Spleen (tissue), 11 donors: ENCODE measurements around the gene PHF21B. TPM values are rescaled to one million over a fixed set of nuclear protein-coding genes. Genes with fewer than 3 reads are reported as not detected.

Source experiments
- DNase-seq: peaks from one replicate; pipeline ENCODE4 v3.0.0-alpha.2; 2020
- H3K27ac ChIP-seq, 8 donors: fragments of 200-600 bp; sonication (generic) in 7 of 8; 1 replicate in 4 of 8; 2 replicates in 4 of 8; pipeline versions ENCODE4 v1.5.0 to v1.8.0; 2016 to 2021; ENCODE audit warnings: inconsistent platforms in 4 of 8, mild to moderate bottlenecking in 4 of 8, moderate library complexity in 1 of 8
- H3K27me3 ChIP-seq, 7 donors: fragments of 200-600 bp; sonication (generic) in 6 of 7; replicated peaks in 1 of 7; 1 replicate in 4 of 7; 2 replicates in 3 of 7; pipeline versions ENCODE4 v1.5.0 to v1.8.0; 2016 to 2021; ENCODE audit warnings: inconsistent platforms in 3 of 7, mild to moderate bottlenecking in 1 of 7
- H3K36me3 ChIP-seq, 6 donors: fragments of 200-600 bp; sonication (generic) in 5 of 6; 1 replicate in 4 of 6; 2 replicates in 2 of 6; pipeline versions ENCODE4 v1.5.0 to v1.8.0; 2016 to 2021; ENCODE audit warnings: inconsistent platforms in 2 of 6
- H3K4me1 ChIP-seq, 6 donors: fragments of 200-600 bp; sonication (generic) in 5 of 6; 1 replicate in 3 of 6; 2 replicates in 3 of 6; pipeline versions ENCODE4 v1.5.0 to v1.8.0; 2016 to 2021; ENCODE audit warnings: inconsistent platforms in 3 of 6
- H3K4me3 ChIP-seq, 8 donors: fragments of 200-600 bp; sonication (generic) in 7 of 8; 1 replicate in 4 of 8; 2 replicates in 4 of 8; pipeline versions ENCODE4 v1.5.0 to v1.8.0; 2016 to 2021; ENCODE audit warnings: inconsistent platforms in 4 of 8, mild to moderate bottlenecking in 4 of 8, moderate library complexity in 2 of 8
- H3K9me3 ChIP-seq, 8 donors: fragments of 200-600 bp; sonication (generic) in 7 of 8; 1 replicate in 4 of 8; 2 replicates in 4 of 8; pipeline versions ENCODE4 v1.5.0 to v1.8.0; 2016 to 2021; ENCODE audit warnings: inconsistent platforms in 4 of 8
- POLR2A ChIP-seq, 3 donors: fragments of 450-650 bp; IDR thresholded peaks; one replicate each; pipeline ENCODE4 v1.5.1; 2017; ENCODE audit warnings: antibody characterized with exemption in 3 of 3, mild to moderate bottlenecking in 1 of 3
- POLR2AphosphoS5 ChIP-seq, 3 donors: sonication (generic); formaldehyde crosslinking; IDR thresholded peaks; one replicate each; pipeline ENCODE4 v1.5.1; 2017; ENCODE audit warnings: antibody characterized with exemption in 3 of 3
- WGBS, 5 donors: extraction: QIAGEN DNeasy Blood & Tissue Kit in 3 of 5; methylation state at CpG; one replicate each; pipeline versions ENCODE4 v1.1.5 to v1.1.7; 2013 to 2018; 5-methylcytosine and 5-hydroxymethylcytosine counted together
- intact Hi-C: fragments of 100-400 bp; cut with DNase I; formaldehyde crosslinking; loops from one replicate; pipeline ENCODE4 v1.15.0; 2023; ENCODE audit warnings: low total_unique reads
- polyA plus RNA-seq, 3 donors: library from polyadenylated mRNA; stranded (reverse); fragments of 200-250 nt; gene quantifications; one replicate each; pipeline ENCODE4 v1.2.1, GENCODE V29; 2013
- total RNA-seq, 7 donors: library from RNA; depleted of rRNA in 3 of 7; stranded (reverse); fragments of >200 nt in 3 of 7; fragmentation: NEBNext Ultra II Directional in 4 of 7; extraction: Animal tissue kit (Norgen Biotek cat#: 25700) in 4 of 7; gene quantifications; one replicate each; pipeline versions ENCODE4 v1.1.0 to v1.2.1, GENCODE V29; 2016 to 2021
- TF ChIP-seq, protein P1 (sequence below), 11 experiments: fragments of 200-600 bp in 7 of 11; fragments of 450-650 bp in 4 of 11; sonication (generic) in 4 of 11; IDR thresholded peaks in 8 of 11; conservative IDR thresholded peaks in 3 of 11; 1 replicate in 7 of 11; 2 replicates in 4 of 11; pipeline versions ENCODE4 v1.4.0 to v1.8.0; 2016 to 2021; ENCODE audit warnings: antibody characterized with exemption in 11 of 11, inconsistent platforms in 4 of 11, mild to moderate bottlenecking in 1 of 11
- donor health status: healthy with polysubstance abuse.
- donor health status: DM: no; HTN: no; CAD: no; lungs with moderate emphysema.
- donor health status: DM: no; HTN: no; CAD: no.
- donor health status: Bipolar disorder and iron deficiency.
- donor health status: healthy.
- donor health status: DM: no; HTN: no; CAD: no.
- donor health status: DM: yes; HTN: yes; CAD: no.

Gene PHF21B
- total and polyA plus RNA-seq, 10 donors: 0.03 to 0.46 (median 0.09) TPM; not detected in 4

DNA sequence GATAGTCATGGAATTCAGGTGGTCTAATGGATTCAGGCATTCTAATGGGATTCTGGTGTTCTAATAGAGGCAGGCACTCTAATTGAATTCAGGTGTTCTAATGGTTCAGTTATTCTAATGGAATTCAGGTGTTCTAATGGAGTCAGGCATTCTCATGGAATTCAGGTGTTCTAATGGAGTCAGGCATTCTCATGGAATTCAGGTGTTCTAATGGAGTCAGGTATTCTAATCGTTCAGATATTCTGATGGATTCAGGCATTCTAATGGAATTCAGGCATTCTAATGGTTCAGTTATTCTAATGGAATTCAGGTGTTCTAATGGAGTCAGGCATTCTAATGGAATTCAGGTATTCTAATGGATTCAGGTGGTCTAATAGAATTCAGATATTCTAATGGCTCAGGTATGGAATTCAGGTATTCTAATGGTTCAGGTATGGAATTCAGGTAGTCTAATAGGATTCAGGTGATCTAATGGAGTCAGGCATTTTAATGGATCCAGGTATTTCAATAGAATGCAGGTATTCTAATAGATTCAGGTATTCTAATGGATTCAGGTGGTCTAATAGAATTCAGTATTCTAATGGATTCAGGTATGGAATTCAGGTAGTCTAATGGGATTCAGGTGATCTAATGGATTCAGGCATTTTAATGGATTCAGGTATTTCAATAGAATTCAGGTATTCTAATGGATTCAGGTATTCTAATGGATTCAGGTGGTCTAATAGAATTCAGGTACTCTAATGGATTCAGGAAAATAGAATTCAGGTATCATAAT lies 22.0 kb upstream of the PHF21B start:
- Histone ChIP-seq H3K27ac (no peak overlapping the region), H3K4me1 (no peaks in the 10 kb centered on the region), H3K27me3 (peaks cover 0 to 79% (median 0%) of the 10 kb centered on the region in 7 donors), H3K4me3 (no peak overlapping the region), H3K9me3 (no peaks in the 10 kb centered on the region), H3K36me3 (no peaks in the 10 kb centered on the region)
- intact Hi-C loops: no loop called here
- TF ChIP-seq POLR2A (IDR thresholded peaks at IDR 0.05): no peak
- TF ChIP-seq, protein P1, sequence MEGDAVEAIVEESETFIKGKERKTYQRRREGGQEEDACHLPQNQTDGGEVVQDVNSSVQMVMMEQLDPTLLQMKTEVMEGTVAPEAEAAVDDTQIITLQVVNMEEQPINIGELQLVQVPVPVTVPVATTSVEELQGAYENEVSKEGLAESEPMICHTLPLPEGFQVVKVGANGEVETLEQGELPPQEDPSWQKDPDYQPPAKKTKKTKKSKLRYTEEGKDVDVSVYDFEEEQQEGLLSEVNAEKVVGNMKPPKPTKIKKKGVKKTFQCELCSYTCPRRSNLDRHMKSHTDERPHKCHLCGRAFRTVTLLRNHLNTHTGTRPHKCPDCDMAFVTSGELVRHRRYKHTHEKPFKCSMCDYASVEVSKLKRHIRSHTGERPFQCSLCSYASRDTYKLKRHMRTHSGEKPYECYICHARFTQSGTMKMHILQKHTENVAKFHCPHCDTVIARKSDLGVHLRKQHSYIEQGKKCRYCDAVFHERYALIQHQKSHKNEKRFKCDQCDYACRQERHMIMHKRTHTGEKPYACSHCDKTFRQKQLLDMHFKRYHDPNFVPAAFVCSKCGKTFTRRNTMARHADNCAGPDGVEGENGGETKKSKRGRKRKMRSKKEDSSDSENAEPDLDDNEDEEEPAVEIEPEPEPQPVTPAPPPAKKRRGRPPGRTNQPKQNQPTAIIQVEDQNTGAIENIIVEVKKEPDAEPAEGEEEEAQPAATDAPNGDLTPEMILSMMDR (IDR thresholded peaks at IDR 0.05 in 8 of 11, conservative IDR thresholded peaks at IDR 0.05 in 3 of 11): no peak
- TF ChIP-seq POLR2AphosphoS5 (IDR thresholded peaks at IDR 0.05): no peak
- 80 to 91% (median 83%) methylated on average over 1 of the region's 1 CpG for WGBS, 5 donors
- no peak for DNase-seq

DNA sequence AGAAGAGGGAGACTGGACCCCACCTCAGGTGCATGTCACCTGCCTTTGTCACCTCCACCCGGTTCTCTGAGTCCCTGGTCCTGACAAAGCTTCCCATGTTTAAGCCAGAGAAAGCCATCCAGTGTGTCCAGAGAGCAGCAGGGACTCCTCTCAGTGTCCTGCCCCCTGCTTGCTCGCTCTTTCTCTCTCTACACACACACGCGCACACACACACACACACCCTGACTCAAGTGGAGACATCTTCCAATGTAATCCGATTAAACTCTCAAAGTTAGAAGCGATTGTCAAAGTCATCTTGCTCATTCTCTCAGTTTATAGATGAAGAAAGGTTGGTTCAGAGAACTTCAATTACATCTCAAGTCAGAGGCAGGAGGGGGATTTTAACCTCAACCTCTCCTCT lies 19.7 kb upstream of the PHF21B start:
- WGBS, 5 donors: 79 to 90% (median 81%) methylated on average over 6 of the region's 6 CpGs
- no peak for TF ChIP-seq POLR2AphosphoS5 (IDR thresholded peaks at IDR 0.05)
- TF ChIP-seq, protein P1 (IDR thresholded peaks at IDR 0.05 in 8 of 11, conservative IDR thresholded peaks at IDR 0.05 in 3 of 11): no peak
- TF ChIP-seq POLR2A (IDR thresholded peaks at IDR 0.05): no peak
- DNase-seq: no peak
- Histone ChIP-seq H3K4me1 (no peaks in the 10 kb centered on the region), H3K27me3 (peaks cover 0 to 65% (median 0%) of the 10 kb centered on the region in 7 donors), H3K27ac (no peak overlapping the region), H3K4me3 (no peak overlapping the region), H3K36me3 (no peaks in the 10 kb centered on the region), H3K9me3 (no peaks in the 10 kb centered on the region)
- intact Hi-C loops: no loop called here

DNA sequence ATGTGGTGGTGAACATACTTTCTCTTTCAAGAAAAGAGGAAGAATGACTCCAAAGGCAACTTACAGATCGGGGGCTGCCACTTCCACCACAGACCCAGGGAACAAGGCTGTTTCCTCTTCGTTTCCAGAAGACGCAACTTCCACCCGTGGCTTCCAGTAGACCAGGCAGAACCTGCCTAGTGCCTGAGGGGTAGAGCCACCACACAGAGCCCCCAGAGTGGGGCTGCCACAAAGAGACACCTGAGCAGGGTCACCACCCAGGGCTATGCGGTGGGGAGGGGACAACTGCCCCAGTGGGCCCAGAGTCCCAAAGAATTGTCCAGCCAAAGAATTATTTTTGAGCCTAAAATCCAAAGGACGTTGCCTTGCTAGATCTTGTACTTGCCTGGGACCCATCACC lies 16.7 kb upstream of the PHF21B start:
- no peak overlapping the region for H3K4me3 ChIP-seq
- TF ChIP-seq POLR2AphosphoS5 (IDR thresholded peaks at IDR 0.05) (no peak), POLR2A (IDR thresholded peaks at IDR 0.05) (no peak)
- TF ChIP-seq, protein P1 (IDR thresholded peaks at IDR 0.05 in 8 of 11, conservative IDR thresholded peaks at IDR 0.05 in 3 of 11): no peak
- DNase-seq: no peak
- H3K27ac ChIP-seq: no peak overlapping the region
- 37 to 53% (median 43%) methylated on average over 6 of the region's 6 CpGs for WGBS, 5 donors
- no peaks in the 10 kb centered on the region for H3K36me3 ChIP-seq
- no peaks in the 10 kb centered on the region for H3K4me1 ChIP-seq
- intact Hi-C loops: no loop called here
- H3K27me3 ChIP-seq: peaks cover 0 to 70% (median 0%) of the 10 kb centered on the region in 7 donors
- H3K9me3 ChIP-seq: no peaks in the 10 kb centered on the region

DNA sequence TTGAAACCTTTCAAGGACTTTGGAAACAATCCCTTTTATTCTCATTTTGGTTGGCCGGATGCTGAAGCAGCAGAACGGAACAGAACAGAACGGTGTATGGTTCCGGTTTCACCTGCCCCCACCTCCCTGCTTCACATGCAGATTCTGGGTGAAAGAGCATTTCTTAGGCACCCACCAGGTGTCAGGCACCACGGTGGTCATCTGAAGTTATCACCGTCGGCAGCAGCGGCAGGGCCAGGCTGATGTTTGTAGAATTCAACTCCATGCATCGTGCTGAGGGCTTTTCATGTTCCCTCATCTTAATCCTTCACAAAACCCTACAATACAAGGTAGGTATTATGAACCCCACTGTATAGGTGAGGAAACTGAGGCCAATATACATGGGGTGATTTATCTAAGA lies 13.6 kb upstream of the PHF21B start:
- no peaks in the 10 kb centered on the region for H3K4me1 ChIP-seq
- peaks cover 0 to 77% (median 8%) of the 10 kb centered on the region in 7 donors for H3K27me3 ChIP-seq
- H3K4me3 ChIP-seq: no peak overlapping the region
- no peaks in the 10 kb centered on the region for H3K36me3 ChIP-seq
- 24 to 32% (median 27%) methylated on average over 9 of the region's 9 CpGs for WGBS, 5 donors
- no peak for TF ChIP-seq POLR2AphosphoS5 (IDR thresholded peaks at IDR 0.05)
- TF ChIP-seq POLR2A (IDR thresholded peaks at IDR 0.05): no peak
- TF ChIP-seq, protein P1 (IDR thresholded peaks at IDR 0.05 in 8 of 11, conservative IDR thresholded peaks at IDR 0.05 in 3 of 11): no peak
- no peaks in the 10 kb centered on the region for H3K9me3 ChIP-seq
- no peak overlapping the region for H3K27ac ChIP-seq
- intact Hi-C loops: no loop called here
- DNase-seq: no peak
